ENCODE results near the gene CDC27. TPM values are rescaled to one million over a fixed set of nuclear protein-coding genes. Genes with fewer than 3 reads are reported as not detected.

The CDC27 gene
- total and polyA plus RNA-seq, 2 of the 4 experiments (the other 2 are of a cell fraction), result 47.7 to 190 TPM

GRCh38 chr17:47192554-47192953 lies 3.5 kb upstream of the CDC27 start:
- Histone ChIP-seq H2AFZ (replicated peaks; ENCODE audit: low read length, poor library complexity) (no peak overlapping the region), H3K27me3 (ENCODE audit: control insufficient read depth, insufficient read depth, low read length) (no peaks in the 10 kb centered on the region), H2BK120ac (ENCODE audit: low read depth, low read length) (no peak overlapping the region), H3K4me2 (ENCODE audit: low read depth, low read length) (no peak overlapping the region), H3K4me3 (ENCODE audit: insufficient read depth, low read depth, low read length) (no peak overlapping the region), H4K91ac (ENCODE audit: insufficient read depth, low read depth, low read length) (no peak overlapping the region), H3K9ac (ENCODE audit: low read depth, low read length) (no peak overlapping the region), H2BK5ac (ENCODE audit: low read depth, low read length, poor library complexity, severe bottlenecking) (no peak overlapping the region), H3K27ac (ENCODE audit: insufficient read depth, low read length) (no peak overlapping the region), H3K36me3 (ENCODE audit: control insufficient read depth, insufficient read depth, low read length) (no peaks in the 10 kb centered on the region), H4K20me1 (ENCODE audit: insufficient read depth, low read length) (peaks cover 11% of the 10 kb centered on the region), H3K56ac (ENCODE audit: extremely low read depth, insufficient read depth, low read length) (no peak overlapping the region), H2BK20ac (ENCODE audit: low read depth, low read length) (no peak overlapping the region), H3K14ac (replicated peaks; ENCODE audit: low read depth, low read length) (no peak overlapping the region), H2AK9ac (replicated peaks; ENCODE audit: low read depth, low read length, poor library complexity) (no peak overlapping the region), H2AK5ac (ENCODE audit: low read depth, low read length) (no peak overlapping the region), H3K23ac (ENCODE audit: low read depth, low read length) (no peak overlapping the region), H2BK15ac (ENCODE audit: low read depth, low read length) (no peak overlapping the region), H4K5ac (ENCODE audit: low read depth, low read length) (no peak overlapping the region), H3K18ac (ENCODE audit: low read depth, low read length) (no peak overlapping the region), H3K9me3 (ENCODE audit: control insufficient read depth, insufficient read depth, low read length) (no peaks in the 10 kb centered on the region), H3K9me1 (ENCODE audit: insufficient read depth, low read length) (no peaks in the 10 kb centered on the region), H3K4ac (ENCODE audit: low read depth, low read length) (no peak overlapping the region), H3K79me1 (ENCODE audit: low read depth in 1 of 2, low read length in 2 of 2) (peaks cover 0 to 10% of the 10 kb centered on the region in 2 experiments; a peak in 2 of 4 replicates), H4K8ac (ENCODE audit: low read depth in 2 of 2, low read length in 2 of 2) (no peak overlapping the region), H3K4me1 (ENCODE audit: control insufficient read depth, insufficient read depth, low read length) (no peaks in the 10 kb centered on the region)
- in situ Hi-C loops (cut with MboI; ENCODE audit: low sequenced_read_pairs), result no loop called here
- BruUV-seq (replicated peaks), result no TSS peak
- CTCF ChIA-PET, result no interaction called here
- POLR2A ChIA-PET (ENCODE audit: unreplicated experiment), result no interaction called here
- DNase-seq (no peak), ATAC-seq (ENCODE audit: low read depth) (no peak)
- no CpG with 5 or more reads among the region's 6 CpGs for WGBS, 2 experiments (ENCODE audit: extremely low coverage in 2 of 2, insufficient read length in 1 of 2)
- TF ChIP-seq BHLHE40 (IDR thresholded peaks at IDR 0.05; ENCODE audit: low read depth, low read length) (no peak), NFE2L2 (IDR thresholded peaks at IDR 0.05; ENCODE audit: low read depth, low read length) (no peak), MAZ (IDR thresholded peaks at IDR 0.05; ENCODE audit: borderline replicate concordance, low read depth, low read length) (no peak), POLR2A (IDR thresholded peaks at IDR 0.05; ENCODE audit: low read depth, low read length) (no peak), MAFK (IDR thresholded peaks at IDR 0.05; ENCODE audit: low read depth, low read length) (no peak), CEBPB (IDR thresholded peaks at IDR 0.05; ENCODE audit: low read depth, low read length) (no peak), RAD21 (IDR thresholded peaks at IDR 0.05; ENCODE audit: low read length) (no peak), CHD1 (IDR thresholded peaks at IDR 0.05; ENCODE audit: low read depth, low read length) (no peak), FOS (IDR thresholded peaks at IDR 0.05; ENCODE audit: low read depth, low read length) (no peak), RCOR1 (IDR thresholded peaks at IDR 0.05; ENCODE audit: insufficient replicate concordance, low read length) (no peak), MXI1 (IDR thresholded peaks at IDR 0.05; ENCODE audit: borderline replicate concordance, low read depth, low read length) (no peak), SMC3 (IDR thresholded peaks at IDR 0.05; ENCODE audit: low read depth, low read length) (no peak)
- TF ChIP-seq, protein P1, sequence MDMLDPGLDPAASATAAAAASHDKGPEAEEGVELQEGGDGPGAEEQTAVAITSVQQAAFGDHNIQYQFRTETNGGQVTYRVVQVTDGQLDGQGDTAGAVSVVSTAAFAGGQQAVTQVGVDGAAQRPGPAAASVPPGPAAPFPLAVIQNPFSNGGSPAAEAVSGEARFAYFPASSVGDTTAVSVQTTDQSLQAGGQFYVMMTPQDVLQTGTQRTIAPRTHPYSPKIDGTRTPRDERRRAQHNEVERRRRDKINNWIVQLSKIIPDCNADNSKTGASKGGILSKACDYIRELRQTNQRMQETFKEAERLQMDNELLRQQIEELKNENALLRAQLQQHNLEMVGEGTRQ (IDR thresholded peaks at IDR 0.05; ENCODE audit: low read depth, low read length), result no peak
- dilution Hi-C loops (cut with HindIII; ENCODE audit: low sequenced_read_pairs, unreplicated experiment), result no loop called here
- intact Hi-C loops (cut with micrococcal nuclease), result no loop called here
